K562 (cell line): ENCODE data around the gene VKORC1. TPM values are rescaled to one million over a fixed set of nuclear protein-coding genes. Genes with fewer than 3 reads are reported as not detected.

Experiments used
- ATAC-seq: fragments of 200-7000 bp; cut with Tn5 transposase; 3 replicates; pipeline ENCODE4 v1.9.1; 2020; ENCODE audit warnings: moderate library complexity
- BruUV-seq: library from RNA; stranded (reverse); fragments of 400-500 nt; replicated peaks from 2 replicates; lab custom pipeline; 2021; lab: Mats Ljungman, UMichigan
- CTCF ChIA-PET: fragments of 300-600 bp; formaldehyde crosslinking; extraction: SDS; loops from one replicate; lab custom pipeline; 2021; ENCODE audit warnings: low intra/inter-chr PET ratio; lab: Yijun Ruan, JAX
- POLR2A ChIA-PET: fragments of 300-600, 350-650 bp; sonication (Branson Sonifier 250); formaldehyde crosslinking; extraction: SDS; loops from one replicate; lab custom pipeline; 2021; ENCODE audit warnings: antibody characterized with exemption, inconsistent platforms; lab: Yijun Ruan, JAX
- DNase-seq, 4 experiments: peaks; one replicate each; pipeline versions ENCODE4 v3.0.0 to v3.0.0-alpha.2; 2011 to 2018; ENCODE audit warnings: low spot score in 3 of 4, mixed read lengths in 3 of 4; ENCODE audit errors: extremely low read depth in 1 of 4
- FAIRE-seq: peaks from 2 replicates; lab custom pipeline; 2011; peaks lifted over from hg19 to GRCh38; lab: Jason Lieb, UNC
- H2AFZ ChIP-seq: 2 replicates; pipeline ENCODE4 v1.6.0; 2011; ENCODE audit warnings: low read depth, low read length, control low read depth, inconsistent platforms
- H3K27ac ChIP-seq: fragments of 200-600 bp; 3 replicates; pipeline ENCODE4 v1.8.0; 2011; ENCODE audit warnings: low read depth, mild to moderate bottlenecking, control low read depth, inconsistent platforms, low read length, moderate library complexity, mixed read lengths; ENCODE audit errors: extremely low read depth
- H3K27me3 ChIP-seq, 2 experiments: fragments of 300-600 bp in 1 of 2; 2 replicates in 1 of 2; 3 replicates in 1 of 2; pipeline versions ENCODE4 v1.6.0 to v1.8.0; 2011; ENCODE audit warnings: inconsistent platforms in 2 of 2, low read length in 2 of 2, mild to moderate bottlenecking in 1 of 2, mixed read lengths in 1 of 2, moderate library complexity in 1 of 2; ENCODE audit not compliant: control insufficient read depth in 2 of 2, insufficient read depth in 2 of 2
- H3K36me3 ChIP-seq: fragments of 300-600 bp; 3 replicates; pipeline ENCODE4 v1.8.0; 2011; ENCODE audit warnings: mild to moderate bottlenecking, low read length, inconsistent platforms; ENCODE audit not compliant: control insufficient read depth, insufficient read depth
- H3K4me1 ChIP-seq, 2 experiments: fragments of 200-600 bp in 1 of 2; replicated peaks in 1 of 2; 2 replicates in 1 of 2; 3 replicates in 1 of 2; pipeline versions ENCODE4 v1.5.1 to v1.8.0; 2011; ENCODE audit warnings: inconsistent platforms in 2 of 2, low read length in 2 of 2, mild to moderate bottlenecking in 1 of 2, mixed read lengths in 1 of 2, moderate library complexity in 1 of 2; ENCODE audit not compliant: control insufficient read depth in 2 of 2, insufficient read depth in 2 of 2
- H3K4me2 ChIP-seq: 2 replicates; pipeline ENCODE4 v1.6.1; 2011; ENCODE audit warnings: low read length, control low read depth, inconsistent platforms, mixed read lengths; ENCODE audit not compliant: insufficient read depth
- H3K4me3 ChIP-seq: fragments of 200-600 bp; sonication (generic), shearing (Covaris generic); 2 replicates; pipeline ENCODE4 v1.5.1; 2016; ENCODE audit warnings: control low read depth, inconsistent platforms
- H3K79me2 ChIP-seq: fragments of 200-600 bp; 3 replicates; pipeline ENCODE4 v1.8.0; 2011; ENCODE audit warnings: low read length, inconsistent platforms; ENCODE audit not compliant: control insufficient read depth, insufficient read depth
- H3K9ac ChIP-seq, 2 experiments: 2 replicates each; pipeline versions ENCODE4 v1.6.0 to v1.6.1; 2011; ENCODE audit warnings: low read depth in 2 of 2, low read length in 2 of 2, control low read depth in 1 of 2, inconsistent platforms in 1 of 2, mild to moderate bottlenecking in 1 of 2, mixed read lengths in 1 of 2; ENCODE audit not compliant: insufficient read depth in 1 of 2
- H3K9me1 ChIP-seq: one replicate; pipeline ENCODE4 v1.6.0; 2011; ENCODE audit warnings: inconsistent platforms, mild to moderate bottlenecking, low read length, moderate library complexity; ENCODE audit not compliant: control insufficient read depth, insufficient read depth
- H3K9me3 ChIP-seq: replicated peaks from 2 replicates; pipeline ENCODE4 v1.5.1; 2011; ENCODE audit warnings: low read depth, low read length, inconsistent platforms; ENCODE audit not compliant: control insufficient read depth, insufficient read depth
- H4K20me1 ChIP-seq: replicated peaks from 2 replicates; pipeline ENCODE4 v1.6.1; 2011; ENCODE audit warnings: low read length, inconsistent platforms, mixed read lengths; ENCODE audit not compliant: control insufficient read depth, insufficient read depth
- AFF1 ChIP-seq, 2 experiments: fragments of 450-650 bp; IDR thresholded peaks; 2 replicates each; pipeline ENCODE4 v1.6.1; 2018; ENCODE audit warnings: mild to moderate bottlenecking in 2 of 2, low read depth in 1 of 2; ENCODE audit not compliant: partially characterized antibody in 2 of 2
- BCLAF1 ChIP-seq, 2 experiments: fragments of 450-650 bp in 1 of 2; IDR thresholded peaks; 2 replicates each; pipeline ENCODE4 v1.6.1; 2011 to 2017; ENCODE audit warnings: low read depth in 2 of 2, antibody characterized with exemption in 1 of 2, borderline replicate concordance in 1 of 2, low read length in 1 of 2, mild to moderate bottlenecking in 1 of 2, mixed read lengths in 1 of 2; ENCODE audit not compliant: control insufficient read depth in 1 of 2
- CBX8 ChIP-seq: fragments of 200-600 bp; sonication (generic); IDR thresholded peaks from 2 replicates; pipeline ENCODE4 v1.6.1; 2012; ENCODE audit warnings: borderline replicate concordance, mixed run types, low read depth, mild to moderate bottlenecking, moderate library complexity, mixed read lengths, low read length, control low read depth, inconsistent platforms; ENCODE audit not compliant: poor library complexity, severe bottlenecking; ENCODE audit errors: extremely low read depth
- HMG20A ChIP-seq: fragments of 450-650 bp; formaldehyde crosslinking; conservative IDR thresholded peaks from 2 replicates; pipeline ENCODE4 v1.4.0; 2020; ENCODE audit warnings: mild to moderate bottlenecking, mixed read lengths
- KDM2B ChIP-seq: fragments of 250-450 bp; sonication (Bioruptor Pico); IDR thresholded peaks from 2 replicates; pipeline ENCODE4 v1.8.0; 2021; ENCODE audit warnings: mild to moderate bottlenecking, moderate library complexity
- NFE2L1 ChIP-seq: fragments of 450-650 bp; IDR thresholded peaks from 2 replicates; pipeline ENCODE4 v1.6.1; 2016; ENCODE audit warnings: missing genetic modification characterization, low read depth, mild to moderate bottlenecking, missing compliant biosample characterization, moderate library complexity, borderline replicate concordance
- SP1 ChIP-seq: sonication (generic); formaldehyde crosslinking; IDR thresholded peaks from 2 replicates; pipeline ENCODE4 v1.8.1; 2022; ENCODE audit warnings: mild to moderate bottlenecking, missing genetic modification reagents
- ZKSCAN8 ChIP-seq: fragments of 200-800 bp; sonication (Bioruptor generic); IDR thresholded peaks from 2 replicates; pipeline ENCODE4 v1.6.1; 2016; ENCODE audit warnings: missing genetic modification characterization, missing compliant biosample characterization
- WGBS: fragments of 100-300 bp; shearing (Covaris generic); methylation state at CpG from one replicate; pipeline ENCODE4 v1.1.6; 2016; ENCODE audit warnings: low coverage, mixed read lengths; ENCODE audit not compliant: insufficient coverage; ENCODE audit errors: missing lambda C conversion rate; 5-methylcytosine and 5-hydroxymethylcytosine counted together
- in situ Hi-C: fragments of 300-500 bp; cut with MboI; formaldehyde crosslinking; loops from 4 replicates; pipeline ENCODE4 v1.15.0; 2018; ENCODE audit warnings: inconsistent platforms, mixed read lengths
- intact Hi-C: fragments of 100-400 bp; cut with micrococcal nuclease; formaldehyde crosslinking; loops from 2 replicates; pipeline ENCODE4 v1.14.2; 2022
- polyA plus RNA-seq, 8 experiments: library from polyadenylated mRNA; depleted of rRNA in 4 of 8; stranded (reverse) in 5 of 8; unstranded in 3 of 8; fragments of >200 nt; fragmentation: Nextera tagmentation in 2 of 8; fragmentation: Illumina TruSeq in 1 of 8; extraction: Ambion mirVana in 2 of 8; extraction: Trizol in 1 of 8; gene quantifications; 2 replicates each; pipeline versions ENCODE4 v1.2.1 to v1.2.3, GENCODE V29; 2011 to 2014; ENCODE audit warnings: inconsistent platforms in 1 of 8, missing spikeins in 1 of 8
- total RNA-seq, 7 experiments: library from RNA; depleted of rRNA in 6 of 7; stranded (reverse); fragments of >200 nt in 6 of 7; fragmentation: Illumina TruSeq in 2 of 7; extraction: Trizol in 2 of 7; gene quantifications; 2 replicates each; pipeline versions ENCODE4 v1.2.1 to v1.2.3, GENCODE V29; 2011 to 2021; ENCODE audit warnings: low replicate concordance in 1 of 7

The VKORC1 gene
- total and polyA plus RNA-seq, 9 of the 15 experiments (the other 6 are each of a cell fraction or from before 2014, with no cell fraction given) = 30.0 to 119 (median 62.1) TPM

GRCh38 chr16:31073970-31074813 lies 20.4 kb downstream of the VKORC1 start, which contains the start of the genes ZNF646 and ZNF668:
TSS of gene ZNF646 (plus strand) at chr16:31074422. CDS start at chr16:31076325, 1,903 bp downstream.
TSS of gene ZNF668 (minus strand) at chr16:31074240. CDS start at chr16:31064459, 9,781 bp downstream.
- peaks cover 11 to 34% of the 10 kb centered on the region in 2 experiments; a peak in 4 of 5 replicates for H3K4me1 ChIP-seq
- H3K4me2 ChIP-seq = peak within 1 kb of the TSS; percentile 97
- in situ Hi-C loops (no loop called here), intact Hi-C loops (loop anchor here (2.0 to 5.0 kb wide), 2 partner anchors 69 to 82 kb away; no protein-coding TSS in a partner anchor)
- peaks cover 66% of the 10 kb centered on the region for H3K79me2 ChIP-seq
- H3K9ac ChIP-seq = peak within 1 kb of the TSS; percentile 86 to 95
- CTCF ChIA-PET = interaction anchor here (0.6 kb wide), 1 partner anchor 172 kb away, joined by 4 read pairs; no protein-coding TSS in a partner anchor
- no peaks in the 10 kb centered on the region; the same call in 1 of the 2 replicates for H4K20me1 ChIP-seq
- H2AFZ ChIP-seq = peak within 1 kb of the TSS; percentile 95
- H3K9me3 ChIP-seq = no peaks in the 10 kb centered on the region
- POLR2A ChIA-PET = interaction anchor here (0.6 to 3.3 kb wide), 22 partner anchors 8 to 216 kb away, joined by 3 to 32 read pairs (median 4); partner anchors contain the start of genes FUS, KAT8, PRSS53 and STX4
- DNase-seq (peak; percentile 92 to 99 (median 94)), ATAC-seq (peak; percentile 91), FAIRE-seq (peak; percentile 99)
- BruUV-seq = no TSS peak
- peak within 1 kb of the TSS; percentile 79 for H3K4me3 ChIP-seq
- under 1% methylated on average over 40 of the region's 48 CpGs for WGBS
- H3K36me3 ChIP-seq = peaks cover 36% of the 10 kb centered on the region
- H3K27ac ChIP-seq = peak within 1 kb of the TSS; percentile 88
- H3K9me1 ChIP-seq = no peaks in the 10 kb centered on the region
- no peaks in the 10 kb centered on the region for H3K27me3 ChIP-seq
- TF ChIP-seq HMG20A (CRISPR knock-in tag) (no peak), NFE2L1 (tag) (no peak), CBX8 (no peak), ZKSCAN8 (no peak), SP1 (CRISPR knock-in tag) (peak; percentile 96), KDM2B (CRISPR knock-in tag) (peak; percentile 26; the same call in 1 of the 2 replicates), AFF1 (IDR thresholded peaks at IDR 0.05; ENCODE audit: low read depth in 1 of 2, partially characterized antibody in 2 of 2) (no peak), BCLAF1 (IDR thresholded peaks at IDR 0.05; ENCODE audit: borderline replicate concordance in 1 of 2, control insufficient read depth in 1 of 2, low read depth in 2 of 2, low read length in 1 of 2) (peak in 1 of 2 experiments; percentile 97; a peak in 2 of 4 replicates)
